PC-9 (cell line): ENCODE data around the gene IMMP2L. TPM values are rescaled to one million over a fixed set of nuclear protein-coding genes. Genes with fewer than 3 reads are reported as not detected.

ENCODE experiments used
- BruUV-seq: library from RNA; stranded (reverse); fragments of 400-500 nt; replicated peaks from 2 replicates; lab custom pipeline; 2021; lab: Mats Ljungman, UMichigan
- CTCF ChIA-PET: fragments of 300-600 bp; sonication (Branson Sonifier 250); formaldehyde crosslinking; loops from one replicate; lab custom pipeline; 2022; ENCODE audit warnings: antibody characterized with exemption; lab: Charles Lee
- POLR2A ChIA-PET: fragments of 300-600 bp; sonication (Branson Sonifier 250); formaldehyde crosslinking; loops from one replicate; lab custom pipeline; 2022; ENCODE audit warnings: antibody characterized with exemption; ENCODE audit not compliant: unreplicated experiment; lab: Charles Lee
- DNase-seq, 2 experiments: peaks; one replicate each; pipeline versions ENCODE4 v3.0.0 to v3.0.0-alpha.2; 2015 to 2022; ENCODE audit warnings: mixed read lengths in 1 of 2
- H2AFZ ChIP-seq: fragments of 200-600 bp; sonication (generic); 2 replicates; pipeline ENCODE4 v1.8.1; 2017; ENCODE audit warnings: antibody characterized with exemption
- H3F3A ChIP-seq: fragments of 200-600 bp; sonication (generic); 2 replicates; pipeline ENCODE4 v1.8.1; 2017; ENCODE audit warnings: antibody characterized with exemption, mild to moderate bottlenecking, low read depth; ENCODE audit not compliant: insufficient read depth
- H3K27ac ChIP-seq: fragments of 200-600 bp; sonication (generic); 2 replicates; pipeline ENCODE4 v1.6.1; 2016; ENCODE audit warnings: mixed run types
- H3K27me3 ChIP-seq: fragments of 200-600 bp; sonication (generic); 2 replicates; pipeline ENCODE4 v1.6.1; 2016; ENCODE audit warnings: low read depth, mixed run types; ENCODE audit not compliant: insufficient read depth
- H3K36me3 ChIP-seq: fragments of 200-600 bp; sonication (generic); 2 replicates; pipeline ENCODE4 v1.6.1; 2016; ENCODE audit warnings: low read depth, mixed run types
- H3K4me1 ChIP-seq: fragments of 200-600 bp; sonication (generic); replicated peaks from 2 replicates; pipeline ENCODE4 v1.6.1; 2016; ENCODE audit warnings: mixed run types; ENCODE audit not compliant: insufficient read depth
- H3K4me2 ChIP-seq: fragments of 200-600 bp; sonication (generic); 2 replicates; pipeline ENCODE4 v1.6.1; 2017; ENCODE audit warnings: mixed run types
- H3K4me3 ChIP-seq: fragments of 200-600 bp; sonication (generic); 2 replicates; pipeline ENCODE4 v1.6.1; 2016; ENCODE audit warnings: mixed run types
- H3K79me2 ChIP-seq: fragments of 200-600 bp; sonication (generic); 2 replicates; pipeline ENCODE4 v1.6.1; 2017; ENCODE audit warnings: low read depth, mixed run types
- H3K9me2 ChIP-seq: fragments of 200-600 bp; sonication (generic); 2 replicates; pipeline ENCODE4 v1.8.1; 2017; ENCODE audit warnings: mild to moderate bottlenecking; ENCODE audit not compliant: insufficient read depth
- H3K9me3 ChIP-seq: fragments of 200-600 bp; sonication (generic); 2 replicates; pipeline ENCODE4 v1.8.1; 2016; ENCODE audit warnings: low read depth; ENCODE audit not compliant: insufficient read depth
- H4K20me1 ChIP-seq: fragments of 200-600 bp; sonication (generic); 2 replicates; pipeline ENCODE4 v1.8.1; 2017; ENCODE audit not compliant: insufficient read depth
- EZH2 ChIP-seq: fragments of 200-600 bp; sonication (generic); IDR thresholded peaks from 2 replicates; pipeline ENCODE4 v1.8.0; 2017; ENCODE audit warnings: antibody characterized with exemption, low read depth
- intact Hi-C: fragments of 100-400 bp; cut with micrococcal nuclease; formaldehyde crosslinking; loops from one replicate; pipeline ENCODE4 v1.10.0; 2022; ENCODE audit not compliant: unreplicated experiment
- total RNA-seq: library from RNA; stranded (reverse); gene quantifications from 2 replicates; pipeline ENCODE4 v1.2.3, GENCODE V29; 2021
- TF ChIP-seq, protein P1 (sequence below): fragments of 200-600 bp; sonication (generic); conservative IDR thresholded peaks from 2 replicates; pipeline ENCODE4 v1.6.1; 2017; ENCODE audit warnings: mixed run types, antibody characterized with exemption, mild to moderate bottlenecking, moderate library complexity

IMMP2L gene
- total RNA-seq, 1 experiment from 2014 or later: 40.5 TPM

DNA sequence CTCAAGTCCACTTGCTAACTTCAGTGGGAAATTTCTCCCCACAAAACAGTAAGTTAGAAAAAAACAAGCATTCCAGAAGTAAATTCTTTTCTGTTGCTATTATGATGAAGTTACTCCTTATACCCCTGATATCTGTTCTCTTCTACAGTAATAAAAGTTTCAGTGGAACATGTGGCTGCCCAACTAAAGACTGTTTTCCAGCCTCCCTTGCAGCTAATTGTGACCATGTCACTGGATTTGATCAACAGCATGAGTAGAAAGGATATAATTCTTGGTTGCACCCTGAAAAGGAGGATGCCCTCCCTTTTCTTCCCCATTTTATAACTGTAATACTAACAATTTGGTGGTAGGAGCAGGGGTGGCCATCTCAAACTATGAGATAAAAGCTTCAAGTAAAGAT is 40.6 kb downstream of the IMMP2L start:
- Histone ChIP-seq H3K27ac (no peak overlapping the region), H3K9me2 (no peaks in the 10 kb centered on the region), H3K9me3 (0 out of 2 replicates have a peak, but pooled peaks cover 3% of the 10 kb centered on the region), H3K4me1 (no peaks in the 10 kb centered on the region), H2AFZ (no peak overlapping the region), H3K27me3 (no peaks in the 10 kb centered on the region), H3K4me2 (no peak overlapping the region), H3K79me2 (no peaks in the 10 kb centered on the region), H3K36me3 (no peaks in the 10 kb centered on the region), H3K4me3 (no peak overlapping the region), H3F3A (no peaks in the 10 kb centered on the region), H4K20me1 (no peaks in the 10 kb centered on the region)
- POLR2A ChIA-PET: no interaction called here
- DNase-seq: no peak
- CTCF ChIA-PET: no interaction called here
- TF ChIP-seq EZH2: no peak
- TF ChIP-seq, protein P1, sequence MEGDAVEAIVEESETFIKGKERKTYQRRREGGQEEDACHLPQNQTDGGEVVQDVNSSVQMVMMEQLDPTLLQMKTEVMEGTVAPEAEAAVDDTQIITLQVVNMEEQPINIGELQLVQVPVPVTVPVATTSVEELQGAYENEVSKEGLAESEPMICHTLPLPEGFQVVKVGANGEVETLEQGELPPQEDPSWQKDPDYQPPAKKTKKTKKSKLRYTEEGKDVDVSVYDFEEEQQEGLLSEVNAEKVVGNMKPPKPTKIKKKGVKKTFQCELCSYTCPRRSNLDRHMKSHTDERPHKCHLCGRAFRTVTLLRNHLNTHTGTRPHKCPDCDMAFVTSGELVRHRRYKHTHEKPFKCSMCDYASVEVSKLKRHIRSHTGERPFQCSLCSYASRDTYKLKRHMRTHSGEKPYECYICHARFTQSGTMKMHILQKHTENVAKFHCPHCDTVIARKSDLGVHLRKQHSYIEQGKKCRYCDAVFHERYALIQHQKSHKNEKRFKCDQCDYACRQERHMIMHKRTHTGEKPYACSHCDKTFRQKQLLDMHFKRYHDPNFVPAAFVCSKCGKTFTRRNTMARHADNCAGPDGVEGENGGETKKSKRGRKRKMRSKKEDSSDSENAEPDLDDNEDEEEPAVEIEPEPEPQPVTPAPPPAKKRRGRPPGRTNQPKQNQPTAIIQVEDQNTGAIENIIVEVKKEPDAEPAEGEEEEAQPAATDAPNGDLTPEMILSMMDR: no peak
- intact Hi-C loops: no loop called here
- no TSS peak for BruUV-seq

GRCh38 chr7:111518264-111518663 is 44.0 kb downstream of the IMMP2L start:
- Histone ChIP-seq H3K4me3 (no peak overlapping the region), H3K9me2 (no peaks in the 10 kb centered on the region), H3K4me1 (no peaks in the 10 kb centered on the region), H3K4me2 (no peak overlapping the region), H3K27me3 (no peaks in the 10 kb centered on the region), H3K36me3 (no peaks in the 10 kb centered on the region), H3K79me2 (no peaks in the 10 kb centered on the region), H3F3A (no peaks in the 10 kb centered on the region), H3K9me3 (0 out of 2 replicates have a peak, but pooled peaks cover 3% of the 10 kb centered on the region), H4K20me1 (no peaks in the 10 kb centered on the region), H3K27ac (no peak overlapping the region), H2AFZ (no peak overlapping the region)
- no peak for TF ChIP-seq EZH2
- TF ChIP-seq, protein P1: no peak
- no peak for DNase-seq
- CTCF ChIA-PET: no interaction called here
- POLR2A ChIA-PET: no interaction called here
- no TSS peak for BruUV-seq
- intact Hi-C loops: no loop called here

DNA sequence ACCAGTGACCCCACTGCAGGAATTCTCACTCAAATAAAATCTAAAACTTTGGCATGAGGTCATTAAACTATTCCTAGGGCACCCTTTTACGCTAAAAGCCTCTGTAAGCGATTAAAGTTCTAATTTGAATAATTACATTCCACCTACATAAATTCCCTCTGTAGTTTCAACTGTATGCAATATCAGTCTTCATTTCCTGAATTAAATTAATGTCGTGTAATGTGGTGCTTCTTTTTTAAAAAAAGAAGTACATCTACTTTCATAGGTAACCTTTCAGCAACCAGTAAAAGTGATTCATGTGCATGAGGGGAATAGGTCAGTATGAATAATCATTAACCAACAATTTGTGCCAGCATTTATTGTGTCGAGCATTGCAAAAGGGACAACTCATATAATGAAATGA is 44.7 kb downstream of the IMMP2L start:
- H3K4me2 ChIP-seq: no peak overlapping the region
- DNase-seq: no peak
- CTCF ChIA-PET: no interaction called here

More for the DNA sequence above, 44.7 kb downstream of the IMMP2L start:
- Histone ChIP-seq H3F3A (no peaks in the 10 kb centered on the region), H2AFZ (no peak overlapping the region), H3K4me1 (no peaks in the 10 kb centered on the region), H3K36me3 (no peaks in the 10 kb centered on the region), H3K4me3 (no peak overlapping the region), H3K27me3 (no peaks in the 10 kb centered on the region), H3K27ac (no peak overlapping the region), H3K79me2 (no peaks in the 10 kb centered on the region), H3K9me2 (no peaks in the 10 kb centered on the region), H4K20me1 (no peaks in the 10 kb centered on the region), H3K9me3 (0 out of 2 replicates have a peak, but pooled peaks cover 3% of the 10 kb centered on the region)
- POLR2A ChIA-PET: no interaction called here
- intact Hi-C loops: no loop called here
- no TSS peak for BruUV-seq
- TF ChIP-seq, protein P1: no peak
- TF ChIP-seq EZH2: no peak
